HUES64 (cell line): Measurements from ENCODE around the gene CASZ1.
A peak's percentile ranks its signal among the peaks of the same experiment; 100 is the strongest.

Experiments used
- H3K27ac ChIP-seq: 2 replicates; pipeline ENCODE4 v1.7.0; 2013; ENCODE audit warnings: low read depth, low read length, inconsistent platforms
- H3K27me3 ChIP-seq: 2 replicates; pipeline ENCODE4 v1.6.1; 2013; ENCODE audit warnings: mild to moderate bottlenecking, low read length; ENCODE audit not compliant: insufficient read depth
- H3K36me3 ChIP-seq: 2 replicates; pipeline ENCODE4 v1.6.1; 2013; ENCODE audit warnings: mild to moderate bottlenecking, low read length; ENCODE audit not compliant: insufficient read depth
- H3K4me1 ChIP-seq: 2 replicates; pipeline ENCODE4 v1.6.1; 2013; ENCODE audit warnings: mild to moderate bottlenecking, low read length, moderate library complexity; ENCODE audit not compliant: insufficient read depth
- H3K4me3 ChIP-seq: 2 replicates; pipeline ENCODE4 v1.5.1; 2013; ENCODE audit warnings: mild to moderate bottlenecking, low read length, moderate library complexity
- H3K9ac ChIP-seq: 2 replicates; pipeline ENCODE4 v1.6.1; 2013; ENCODE audit warnings: mild to moderate bottlenecking, low read depth, low read length
- H3K9me3 ChIP-seq: 2 replicates; pipeline ENCODE4 v1.6.1; 2013; ENCODE audit warnings: low read depth, low read length; ENCODE audit not compliant: insufficient read depth
- WGBS: fragments of 150-250, 120-280 bp; methylation state at CpG from one replicate; pipeline ENCODE4 v1.1.7; 2013; ENCODE audit warnings: missing lambda C conversion rate; 5-methylcytosine and 5-hydroxymethylcytosine counted together

CASZ1 gene

DNA sequence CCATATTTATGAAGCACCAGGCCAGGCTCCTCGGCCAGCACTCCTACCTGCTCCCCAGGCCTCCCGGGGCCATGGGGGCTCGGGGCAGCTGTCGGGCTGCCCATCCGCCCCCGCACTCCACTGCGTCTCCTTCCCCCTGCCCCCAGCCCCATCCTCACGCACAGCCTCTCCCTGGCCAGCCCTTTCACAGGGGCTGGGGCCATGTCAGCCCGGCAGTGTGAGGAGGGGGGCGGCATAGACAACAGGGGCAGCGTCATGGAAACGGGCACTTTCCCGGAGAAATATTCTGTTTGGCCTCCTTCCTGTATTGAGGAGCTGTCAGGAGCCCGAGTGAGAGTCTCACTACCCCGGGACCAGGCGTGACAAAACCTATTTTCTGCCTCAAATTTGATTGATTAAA, 87.3 kb downstream of the CASZ1 start:
- peaks cover 16% of the 10 kb centered on the region; the same call in 1 of the 2 replicates for H3K4me1 ChIP-seq
- H3K27ac ChIP-seq: no peak overlapping the region
- H3K4me3 ChIP-seq: peak overlapping the region; percentile 7; the same call in 1 of the 2 replicates
- H3K9me3 ChIP-seq: no peaks in the 10 kb centered on the region
- peaks cover 10% of the 10 kb centered on the region for H3K27me3 ChIP-seq
- 33% methylated on average over 15 of the region's 16 CpGs for WGBS
- H3K36me3 ChIP-seq: no peaks in the 10 kb centered on the region
- H3K9ac ChIP-seq: no peak overlapping the region

DNA sequence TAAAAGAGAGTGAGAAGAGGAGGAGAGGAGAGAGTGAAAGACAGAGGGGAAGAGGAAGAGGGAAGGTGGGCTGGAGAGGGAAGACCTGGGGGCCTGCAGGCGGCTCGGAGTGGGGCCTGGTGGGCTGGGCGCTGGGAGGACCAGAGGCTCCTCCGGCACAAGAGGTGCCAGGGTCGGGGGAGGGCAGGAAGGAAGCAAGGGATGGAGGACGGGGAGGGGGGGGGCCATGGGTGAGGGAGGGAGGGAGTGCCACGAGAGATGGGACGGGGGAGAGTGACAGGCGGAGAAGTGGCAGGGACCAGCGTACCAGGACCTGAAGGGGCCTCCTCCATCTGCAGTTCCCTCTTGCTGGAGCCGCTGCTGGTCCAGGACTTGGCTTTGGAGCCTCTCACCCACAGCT, 87.7 kb downstream of the CASZ1 start:
- Histone ChIP-seq H3K27ac (no peak overlapping the region), H3K36me3 (no peaks in the 10 kb centered on the region), H3K4me3 (peak overlapping the region; percentile 7; the same call in 1 of the 2 replicates), H3K27me3 (peaks cover 14% of the 10 kb centered on the region), H3K9ac (no peak overlapping the region), H3K9me3 (no peaks in the 10 kb centered on the region), H3K4me1 (peaks cover 20% of the 10 kb centered on the region)
- WGBS: 51% methylated on average over 11 of the region's 11 CpGs

DNA sequence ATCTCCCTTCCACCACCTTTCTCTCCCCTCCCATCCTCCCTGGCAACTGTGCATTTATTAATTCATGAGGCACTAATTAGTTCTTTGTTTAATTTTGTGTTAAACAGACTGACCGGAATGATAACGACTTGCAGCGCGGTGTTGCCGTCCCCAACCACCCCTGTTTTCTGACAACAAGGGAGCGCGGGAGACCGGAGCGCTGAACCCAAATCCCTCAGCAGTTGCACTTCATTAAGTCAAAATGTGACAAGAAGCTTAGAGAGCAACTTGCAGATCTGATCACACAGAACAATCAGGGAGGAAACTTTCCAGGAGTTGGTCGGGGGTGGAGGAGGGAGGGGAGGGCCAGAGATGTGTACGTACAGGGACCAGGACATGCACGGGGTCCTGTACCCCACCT, 89.2 kb downstream of the CASZ1 start:
- Histone ChIP-seq H3K9ac (no peak overlapping the region), H3K27me3 (peaks cover 26% of the 10 kb centered on the region), H3K4me3 (no peak overlapping the region), H3K36me3 (no peaks in the 10 kb centered on the region), H3K27ac (no peak overlapping the region), H3K4me1 (peaks cover 22% of the 10 kb centered on the region), H3K9me3 (no peaks in the 10 kb centered on the region)
- 86% methylated on average over 12 of the region's 12 CpGs for WGBS

- no peaks in the 10 kb centered on the region for H3K36me3 ChIP-seq
- no peak overlapping the region for H3K4me3 ChIP-seq
- H3K27ac ChIP-seq: no peak overlapping the region
- H3K9me3 ChIP-seq: no peaks in the 10 kb centered on the region
- 90% methylated on average over 16 of the region's 16 CpGs for WGBS
- no peak overlapping the region for H3K9ac ChIP-seq
- H3K27me3 ChIP-seq: peaks cover 29% of the 10 kb centered on the region
- peaks cover 22% of the 10 kb centered on the region for H3K4me1 ChIP-seq
Observed at GRCh38 chr1:10706376-10706913, 90.0 kb downstream of the CASZ1 start.

DNA sequence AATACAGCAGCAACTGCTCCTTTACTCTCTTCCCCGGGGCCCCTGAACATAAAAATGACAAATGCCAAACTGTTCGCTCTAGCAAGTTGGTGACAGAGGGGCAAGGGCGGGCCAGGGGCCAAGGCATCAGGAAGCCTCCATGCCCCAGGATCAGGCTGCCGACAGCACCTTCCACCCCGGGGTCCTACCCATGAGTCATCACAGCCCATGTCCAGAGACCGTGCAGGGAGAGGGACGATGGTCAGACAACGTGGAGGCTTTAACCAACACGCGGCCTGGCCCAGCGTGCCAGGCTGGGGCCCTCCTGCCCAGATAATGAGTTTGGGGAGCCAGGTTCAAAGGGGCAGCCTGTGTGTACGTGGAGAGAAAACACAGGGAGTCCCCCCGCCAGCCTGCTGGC, 90.5 kb downstream of the CASZ1 start:
- no peak overlapping the region for H3K27ac ChIP-seq
- H3K27me3 ChIP-seq: peaks cover 29% of the 10 kb centered on the region
- no peaks in the 10 kb centered on the region for H3K9me3 ChIP-seq
- peaks cover 22% of the 10 kb centered on the region for H3K4me1 ChIP-seq
- no peaks in the 10 kb centered on the region for H3K36me3 ChIP-seq
- no peak overlapping the region for H3K9ac ChIP-seq
- 90% methylated on average over 13 of the region's 13 CpGs for WGBS
- no peak overlapping the region for H3K4me3 ChIP-seq

DNA sequence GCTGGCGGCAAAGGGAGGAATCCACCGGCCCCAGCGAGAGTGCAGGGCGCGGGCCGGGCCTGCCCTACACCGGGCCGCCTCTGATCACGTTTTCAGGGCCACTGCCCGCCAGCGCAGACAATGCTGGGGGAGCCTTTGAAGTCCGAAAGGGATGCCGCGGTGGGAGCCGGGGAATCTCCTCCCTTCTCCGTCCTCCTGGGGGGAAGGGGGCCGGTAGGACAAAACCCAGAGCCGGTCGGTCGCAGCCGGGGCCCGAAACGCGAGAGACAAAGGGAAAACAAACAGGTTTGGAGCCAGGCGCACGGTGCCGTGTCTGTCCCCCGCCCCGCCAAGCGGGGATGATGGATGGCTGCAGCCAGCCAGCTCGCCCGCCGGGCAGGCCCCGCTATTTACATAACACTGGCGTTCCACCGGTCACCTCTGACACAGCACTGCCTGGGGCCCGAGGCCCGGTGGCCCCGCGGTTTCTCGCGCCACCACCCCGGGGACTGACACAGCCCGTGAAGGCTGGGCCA, 92.0 kb downstream of the CASZ1 start:
- peaks cover 15% of the 10 kb centered on the region for H3K4me1 ChIP-seq
- H3K9me3 ChIP-seq: no peaks in the 10 kb centered on the region
- no peaks in the 10 kb centered on the region for H3K36me3 ChIP-seq
- peak overlapping the region; percentile 59 for H3K9ac ChIP-seq
- peak overlapping the region; percentile 43 for H3K4me3 ChIP-seq
- H3K27me3 ChIP-seq: peaks cover 29% of the 10 kb centered on the region
- under 1% methylated on average over 44 of the region's 44 CpGs for WGBS
- H3K27ac ChIP-seq: peak overlapping the region; percentile 81; the same call in 1 of the 2 replicates

- 84% methylated on average over 8 of the region's 8 CpGs for WGBS
- H3K9ac ChIP-seq: peak overlapping the region; percentile 59
- peak overlapping the region; percentile 43; the same call in 1 of the 2 replicates for H3K4me3 ChIP-seq
Observed at GRCh38 chr1:10703702-10704101, 92.7 kb downstream of the CASZ1 start.

GRCh38 chr1:10701145-10701544, 95.3 kb downstream of the CASZ1 start:
- Histone ChIP-seq H3K9me3 (no peaks in the 10 kb centered on the region), H3K4me3 (no peak overlapping the region), H3K36me3 (no peaks in the 10 kb centered on the region), H3K27me3 (peaks cover 30% of the 10 kb centered on the region), H3K4me1 (peaks cover 17% of the 10 kb centered on the region), H3K27ac (no peak overlapping the region), H3K9ac (no peak overlapping the region)
- 92% methylated on average over 14 of the region's 14 CpGs for WGBS

More at GRCh38 chr1:10703702-10704101, 92.7 kb downstream of the CASZ1 start:
- Histone ChIP-seq H3K27ac (peak overlapping the region; percentile 81), H3K9me3 (no peaks in the 10 kb centered on the region), H3K36me3 (no peaks in the 10 kb centered on the region), H3K4me1 (peaks cover 17% of the 10 kb centered on the region), H3K27me3 (peaks cover 29% of the 10 kb centered on the region)

GRCh38 chr1:10699470-10699835, 97.0 kb downstream of the CASZ1 start:
- Histone ChIP-seq H3K9me3 (no peaks in the 10 kb centered on the region), H3K27me3 (peaks cover 30% of the 10 kb centered on the region), H3K27ac (no peak overlapping the region), H3K4me1 (peaks cover 13% of the 10 kb centered on the region), H3K9ac (no peak overlapping the region), H3K4me3 (no peak overlapping the region), H3K36me3 (no peaks in the 10 kb centered on the region)
- WGBS: 86% methylated on average over 6 of the region's 7 CpGs

- Histone ChIP-seq H3K9ac (no peak overlapping the region), H3K27ac (no peak overlapping the region), H3K27me3 (peaks cover 28% of the 10 kb centered on the region), H3K4me1 (peaks cover 10% of the 10 kb centered on the region), H3K4me3 (no peak overlapping the region), H3K9me3 (no peaks in the 10 kb centered on the region), H3K36me3 (no peaks in the 10 kb centered on the region)
- 84% methylated on average over 13 of the region's 14 CpGs for WGBS
Observed at GRCh38 chr1:10698726-10699469, 97.5 kb downstream of the CASZ1 start.

GRCh38 chr1:10697621-10698160, 98.8 kb downstream of the CASZ1 start:
- Histone ChIP-seq H3K9ac (no peak overlapping the region), H3K9me3 (no peaks in the 10 kb centered on the region), H3K27me3 (peaks cover 28% of the 10 kb centered on the region), H3K4me1 (peaks cover 7% of the 10 kb centered on the region; the same call in 1 of the 2 replicates), H3K36me3 (no peaks in the 10 kb centered on the region), H3K4me3 (no peak overlapping the region), H3K27ac (no peak overlapping the region)
- WGBS: 93% methylated on average over 25 of the region's 25 CpGs
